ENCODE results near the gene HSPB6.
"Not testable (repeated sequence)": the region's sequence is repeated elsewhere in the genome, so short reads cannot be mapped to it uniquely, and the experiment has no call there.

Gene HSPB6, protein sequence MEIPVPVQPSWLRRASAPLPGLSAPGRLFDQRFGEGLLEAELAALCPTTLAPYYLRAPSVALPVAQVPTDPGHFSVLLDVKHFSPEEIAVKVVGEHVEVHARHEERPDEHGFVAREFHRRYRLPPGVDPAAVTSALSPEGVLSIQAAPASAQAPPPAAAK

DNA sequence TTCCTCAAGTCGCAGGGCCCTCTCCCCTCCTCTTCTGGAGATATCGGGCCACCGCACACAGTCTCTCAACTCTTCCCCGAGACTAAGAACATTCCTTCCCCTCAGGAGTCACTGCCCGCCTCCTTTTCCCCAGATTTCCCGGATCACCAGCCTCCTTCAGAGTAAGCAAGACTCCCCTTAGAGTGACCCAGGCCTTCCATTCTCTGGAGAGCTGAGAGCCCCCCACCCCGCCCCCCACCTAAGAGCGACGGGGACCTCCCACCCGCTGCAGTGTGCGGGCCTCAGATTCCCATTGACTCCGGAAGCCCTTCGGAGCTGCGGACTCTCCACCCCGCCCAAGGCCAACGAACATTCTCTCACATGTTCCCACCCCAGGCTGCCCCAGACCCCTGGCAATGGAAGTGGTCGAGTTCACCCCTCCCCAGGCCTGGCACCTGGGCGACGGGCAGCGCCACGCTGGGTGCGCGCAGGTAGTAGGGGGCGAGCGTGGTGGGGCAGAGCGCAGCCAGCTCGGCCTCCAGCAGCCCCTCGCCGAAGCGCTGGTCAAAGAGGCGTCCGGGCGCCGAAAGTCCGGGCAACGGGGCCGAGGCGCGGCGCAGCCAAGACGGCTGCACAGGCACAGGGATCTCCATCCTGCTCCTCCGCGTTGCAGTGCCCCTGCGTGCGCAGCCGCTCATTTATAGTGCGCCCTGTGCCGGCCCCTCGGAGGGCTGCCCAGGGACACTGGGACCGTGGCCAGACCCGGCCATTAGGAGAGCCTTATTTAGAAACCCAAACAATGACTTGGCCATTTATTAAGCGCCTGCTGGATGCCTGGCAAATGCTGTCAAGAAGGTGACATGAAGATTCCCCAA, at the start of gene HSPB6:
TSS of gene HSPB6 (minus strand) at position 653 of the 854 bp plus-strand sequence. CDS start at position 632, 21 bp downstream.
- DNase-seq (ENCODE audit: low read depth in 1 of 2, low spot score in 1 of 2), result no peak

- DNase-seq (ENCODE audit: low read depth in 1 of 2, low spot score in 1 of 2), result no peak
Observed at GRCh38 chr19:35806597-35806996, 49.8 kb upstream of the HSPB6 start.

DNA sequence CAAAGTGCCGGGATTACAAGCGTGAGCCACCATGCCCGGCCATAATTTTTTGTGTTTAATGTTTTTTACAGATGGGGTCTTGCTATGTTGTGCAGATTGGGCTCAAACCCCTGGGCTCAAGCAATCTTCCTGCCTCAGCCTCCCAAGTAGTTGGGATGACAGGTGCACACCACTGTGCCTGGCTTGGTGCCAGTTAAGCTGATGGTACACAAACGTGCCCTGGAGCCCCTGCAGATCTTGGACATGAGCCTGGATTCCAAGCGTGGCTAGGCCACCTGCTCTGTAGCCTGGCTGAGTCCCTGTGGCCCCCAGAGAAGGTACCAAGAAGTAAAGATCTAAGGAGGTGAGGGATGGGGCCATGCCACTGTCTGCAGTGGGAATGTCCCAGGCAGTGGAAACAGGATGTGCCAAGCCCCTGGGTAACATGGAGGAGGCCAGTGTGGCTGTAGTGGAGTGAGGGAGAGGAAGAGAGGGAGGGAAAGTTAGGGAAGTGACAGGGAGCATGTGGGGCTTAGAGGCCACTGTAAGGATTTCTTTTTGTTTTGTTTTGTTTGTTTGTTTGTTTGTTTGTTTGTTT, 48.8 kb upstream of the HSPB6 start:
- no peak for DNase-seq (ENCODE audit: low read depth in 1 of 2, low spot score in 1 of 2)

GRCh38 chr19:35801828-35802227, 45.0 kb upstream of the HSPB6 start:
- no peak for DNase-seq (ENCODE audit: low read depth in 1 of 2, low spot score in 1 of 2)

- DNase-seq (ENCODE audit: low read depth in 1 of 2, low spot score in 1 of 2), result no peak
Observed at GRCh38 chr19:35797663-35798062, 40.8 kb upstream of the HSPB6 start.

- no peak for DNase-seq (ENCODE audit: low read depth in 1 of 2, low spot score in 1 of 2)
Observed at GRCh38 chr19:35796645-35797542, 40.1 kb upstream of the HSPB6 start.

GRCh38 chr19:35795564-35795963, 38.7 kb upstream of the HSPB6 start:
- DNase-seq (ENCODE audit: low read depth in 1 of 2, low spot score in 1 of 2), result not testable (repeated sequence)

DNA sequence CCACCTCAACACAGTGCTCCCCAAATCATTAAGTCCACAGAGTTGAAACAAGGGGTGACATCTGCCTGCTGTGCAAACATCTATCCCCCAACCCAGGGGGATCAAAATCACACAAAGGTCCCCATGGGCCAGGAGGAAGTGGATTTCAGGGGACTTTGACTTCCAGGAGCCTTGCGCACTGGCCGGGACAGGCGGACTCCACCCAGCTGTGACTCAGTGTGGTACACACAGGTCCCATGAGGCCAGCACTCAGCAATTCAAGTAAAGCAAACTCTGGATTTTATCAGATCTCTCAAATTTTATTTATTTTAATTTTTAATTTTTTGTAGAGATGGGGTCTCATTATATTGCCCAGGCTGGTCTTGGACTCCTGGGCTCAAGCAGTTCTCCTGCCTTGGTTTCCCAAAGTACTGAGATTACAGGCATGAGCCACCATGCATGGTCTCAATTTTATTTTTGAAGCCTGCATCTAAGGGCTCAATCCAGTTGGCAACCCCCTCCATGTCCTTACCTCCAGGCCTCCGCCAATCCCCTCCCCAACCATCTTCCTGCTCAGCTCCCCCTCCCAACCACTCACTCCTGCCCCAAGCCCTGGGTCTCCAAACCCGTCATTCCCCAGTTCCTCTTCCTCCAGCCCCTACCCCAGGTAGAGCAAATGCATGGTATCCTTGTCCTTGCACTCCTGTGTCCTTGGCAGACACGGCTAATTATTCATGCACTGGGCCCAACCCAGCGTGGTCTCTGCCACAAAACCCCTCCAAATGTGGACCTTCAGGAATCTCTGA, 36.7 kb upstream of the HSPB6 start:
- DNase-seq (ENCODE audit: low read depth in 1 of 2, low spot score in 1 of 2), result no peak

- no peak for DNase-seq (ENCODE audit: low read depth in 1 of 2, low spot score in 1 of 2)
Observed at GRCh38 chr19:35792888-35793287, 36.1 kb upstream of the HSPB6 start.

- DNase-seq (ENCODE audit: low read depth in 1 of 2, low spot score in 1 of 2), result no peak
Observed at GRCh38 chr19:35792312-35792711, 35.5 kb upstream of the HSPB6 start.

- no peak for DNase-seq (ENCODE audit: low read depth in 1 of 2, low spot score in 1 of 2)
Observed at GRCh38 chr19:35791814-35792279, 35.0 kb upstream of the HSPB6 start.

DNA sequence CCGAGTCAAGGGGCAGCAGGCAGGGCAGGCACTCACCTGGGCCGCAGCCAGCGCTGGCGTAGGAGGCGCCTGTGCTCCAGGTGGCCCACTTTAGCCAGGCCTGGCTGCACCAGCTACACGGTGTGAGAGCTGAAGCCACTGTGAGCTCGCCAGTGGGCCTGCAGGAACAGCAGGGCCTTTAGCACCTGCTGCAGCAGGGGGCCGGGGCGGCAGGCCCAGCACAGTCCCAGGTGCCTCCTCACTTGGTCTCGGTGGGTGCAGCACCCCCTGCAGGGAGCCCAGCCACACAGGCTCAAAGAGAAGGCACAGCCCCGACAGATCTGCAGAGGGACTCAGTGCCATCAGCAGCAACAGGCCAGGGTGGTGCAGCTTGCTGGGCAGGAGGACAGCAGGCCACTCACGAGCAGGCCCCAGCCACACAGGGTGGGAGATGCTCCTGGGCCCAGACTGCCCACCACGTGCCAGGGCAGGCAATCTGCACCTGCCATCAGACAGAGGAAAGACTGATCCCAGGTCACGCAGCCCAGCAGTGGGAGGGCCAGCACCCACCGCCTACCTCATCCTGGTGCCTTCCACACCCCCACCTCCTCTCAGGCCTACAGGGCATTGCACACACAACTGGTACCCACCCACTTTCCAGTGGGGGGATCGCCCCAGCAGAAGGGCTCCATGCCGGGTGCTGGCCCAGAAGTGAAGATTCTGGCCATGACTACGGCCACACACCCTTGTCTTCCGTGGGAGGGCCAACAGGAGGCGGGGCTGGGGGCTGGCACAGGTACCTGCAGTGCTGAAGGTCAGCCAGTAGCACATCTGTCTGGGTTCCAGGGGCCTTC, 34.4 kb upstream of the HSPB6 start:
- no peak for DNase-seq (ENCODE audit: low read depth in 1 of 2, low spot score in 1 of 2)

DNA sequence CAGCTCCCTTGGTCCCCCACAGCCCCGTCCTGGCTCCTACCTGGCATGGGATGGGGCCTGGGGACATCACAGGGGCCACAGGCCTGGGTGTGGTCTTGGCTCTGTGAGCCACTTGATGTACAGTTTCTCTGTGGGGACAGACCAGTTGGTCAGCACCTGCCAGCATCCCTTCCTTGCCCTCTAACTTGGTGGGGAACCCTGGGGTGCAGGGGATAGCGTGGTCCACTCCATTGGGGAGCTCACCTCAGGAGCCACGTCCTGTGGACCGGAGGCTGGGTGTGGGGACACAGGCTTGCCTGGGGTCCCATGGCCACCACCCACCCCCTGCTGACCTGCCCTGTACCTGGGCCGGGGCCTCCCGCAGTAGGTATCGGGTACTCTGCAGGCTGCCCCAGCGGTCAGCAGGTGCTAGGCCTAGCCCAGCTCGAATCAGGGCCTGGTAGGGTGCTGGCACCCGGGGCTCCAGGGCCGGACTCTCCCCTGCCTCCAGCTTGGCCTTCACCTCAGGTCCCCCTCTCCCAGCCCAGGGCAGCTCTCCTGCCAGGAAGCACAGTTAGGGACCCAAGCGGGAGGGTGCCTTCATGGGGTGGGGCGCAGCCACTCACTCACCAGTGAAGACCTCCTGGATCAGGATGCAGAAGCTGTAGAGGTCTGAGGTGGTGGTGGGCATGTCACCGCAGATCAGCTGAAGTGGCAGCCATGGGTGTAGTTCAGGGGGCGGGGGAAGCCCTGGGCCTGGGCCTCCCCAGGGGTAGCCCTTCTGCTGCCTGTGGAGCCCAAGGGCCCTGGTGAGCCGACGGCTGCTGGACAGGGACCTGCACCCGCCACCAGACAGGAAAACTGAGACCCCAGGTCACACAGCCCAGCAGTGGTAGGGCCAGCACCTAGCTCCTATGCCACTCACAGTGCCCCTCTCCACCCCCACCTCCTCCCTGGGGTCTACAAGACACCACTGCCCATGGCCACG, 33.4 kb upstream of the HSPB6 start:
- no peak for DNase-seq (ENCODE audit: low read depth in 1 of 2, low spot score in 1 of 2)

DNA sequence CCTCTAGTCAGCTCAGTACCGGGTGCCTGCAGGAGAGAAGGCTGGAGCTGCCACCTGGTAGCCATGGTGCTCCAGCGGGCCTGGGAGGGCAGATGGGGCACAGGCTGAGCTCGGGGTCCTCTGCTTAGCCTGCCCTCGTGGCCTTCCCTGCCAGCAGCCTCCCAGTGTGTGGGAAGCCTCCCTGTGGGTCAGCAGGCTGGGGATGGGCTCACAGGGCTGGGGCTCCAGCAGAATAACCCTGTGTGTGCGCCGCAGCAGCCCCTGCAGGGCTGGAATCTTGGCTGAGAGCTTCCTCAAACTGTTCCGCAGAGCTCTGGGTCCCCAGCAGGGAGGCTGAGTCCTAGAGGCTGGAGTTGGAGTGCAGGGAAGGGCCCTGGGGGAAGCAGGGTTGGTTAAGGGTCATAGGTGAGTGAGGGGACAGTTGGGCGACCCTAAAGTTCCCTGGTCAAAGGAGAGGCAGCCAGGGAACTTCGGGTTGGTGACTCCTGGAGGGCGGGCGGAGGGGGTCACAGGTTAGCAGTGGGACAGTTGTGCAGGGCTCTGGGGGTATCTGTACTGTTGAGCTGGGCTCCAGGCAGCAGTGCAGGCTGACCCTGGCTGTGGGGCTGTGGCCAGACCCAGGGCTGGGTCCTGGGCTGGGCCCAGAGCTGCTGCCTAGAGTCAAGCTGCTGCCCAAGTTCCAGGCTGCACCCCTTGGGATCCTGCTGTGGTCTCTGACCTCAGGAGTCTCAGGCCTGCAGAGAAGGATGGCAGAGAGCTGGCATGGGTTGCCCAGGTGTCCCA, 32.6 kb upstream of the HSPB6 start:
- no peak for DNase-seq (ENCODE audit: low read depth in 1 of 2, low spot score in 1 of 2)

- DNase-seq (ENCODE audit: low read depth in 1 of 2, low spot score in 1 of 2), result no peak
Observed at GRCh38 chr19:35788205-35788960, 31.6 kb upstream of the HSPB6 start.

GRCh38 chr19:35787227-35787799, 30.5 kb upstream of the HSPB6 start:
- no peak for DNase-seq (ENCODE audit: low read depth in 1 of 2, low spot score in 1 of 2)
